IgD-negative memory B cell (primary cell): Measurements from ENCODE around the gene C11orf71. TPM values are rescaled to one million over a fixed set of nuclear protein-coding genes. Genes with fewer than 3 reads are reported as not detected.

Experiments
- H3K27ac Mint-ChIP-seq, 3 donors: one replicate each; pipeline ENCODE4 v1.8.0; 2020 to 2022; ENCODE audit warnings: mild to moderate bottlenecking in 3 of 3, mixed read lengths in 3 of 3, moderate library complexity in 1 of 3
- H3K27me3 Mint-ChIP-seq: one replicate; pipeline ENCODE4 v1.8.0; 2021; ENCODE audit warnings: mixed read lengths
- H3K36me3 Mint-ChIP-seq: one replicate; pipeline ENCODE4 v1.8.0; 2020; ENCODE audit warnings: mild to moderate bottlenecking, mixed read lengths
- H3K4me1 Mint-ChIP-seq, 3 donors: one replicate each; pipeline ENCODE4 v1.8.0; 2020 to 2022; ENCODE audit warnings: mixed read lengths in 3 of 3, mild to moderate bottlenecking in 1 of 3
- H3K4me3 Mint-ChIP-seq, 4 donors: one replicate each; pipeline ENCODE4 v1.8.0; 2020 to 2022; ENCODE audit warnings: mild to moderate bottlenecking in 4 of 4, mixed read lengths in 4 of 4, moderate library complexity in 3 of 4
- H3K9me3 Mint-ChIP-seq, 3 donors: one replicate each; pipeline ENCODE4 v1.8.0; 2020 to 2021; ENCODE audit warnings: mixed read lengths in 3 of 3, mild to moderate bottlenecking in 1 of 3
- polyA plus RNA-seq: library from polyadenylated mRNA; unstranded; fragments of 300-500 nt; fragmentation: Illumina TruSeq; gene quantifications from one replicate; pipeline ENCODE4 v1.2.3, GENCODE V29; 2021

C11orf71 gene
- polyA plus RNA-seq, result 9.0 TPM

GRCh38 chr11:114400216-114400914 is at the start of gene C11orf71, which contains the start of gene RBM7:
TSS of gene C11orf71 (minus strand) at chr11:114400511. CDS start at chr11:114400331, 180 bp downstream.
TSS of gene RBM7 (plus strand) at chr11:114400666. CDS start at chr11:114400672, 6 bp downstream.
- Mint-ChIP-seq H3K9me3 (no peaks in the 10 kb centered on the region), H3K36me3 (peaks cover 9% of the 10 kb centered on the region), H3K27ac (peak within 1 kb of the TSS; percentile 93 to 99 (median 99)), H3K4me1 (peaks cover 30 to 45% (median 39%) of the 10 kb centered on the region in 3 donors), H3K27me3 (no peaks in the 10 kb centered on the region), H3K4me3 (peak within 1 kb of the TSS; percentile 92 to 99 (median 97))

- H3K4me3 Mint-ChIP-seq, result no peak overlapping the region
- H3K36me3 Mint-ChIP-seq, result peaks cover 10% of the 10 kb centered on the region
- peaks cover 0 to 3% (median 0%) of the 10 kb centered on the region in 3 donors for H3K9me3 Mint-ChIP-seq
- H3K4me1 Mint-ChIP-seq, result peaks cover 0 to 3% (median 0%) of the 10 kb centered on the region in 3 donors
- no peaks in the 10 kb centered on the region for H3K27me3 Mint-ChIP-seq
- no peak overlapping the region for H3K27ac Mint-ChIP-seq
These were observed 49.5 kb upstream of the C11orf71 start for GRCh38 chr11:114449845-114450244.

- H3K4me3 Mint-ChIP-seq, result no peak overlapping the region
- no peaks in the 10 kb centered on the region for H3K27me3 Mint-ChIP-seq
- H3K4me1 Mint-ChIP-seq, result peaks cover 0 to 3% (median 0%) of the 10 kb centered on the region in 3 donors
- no peak overlapping the region for H3K27ac Mint-ChIP-seq
- H3K9me3 Mint-ChIP-seq, result peaks cover 0 to 3% (median 0%) of the 10 kb centered on the region in 3 donors
- peaks cover 10% of the 10 kb centered on the region for H3K36me3 Mint-ChIP-seq
These were observed 48.6 kb upstream of the C11orf71 start for GRCh38 chr11:114448749-114449482.

- Mint-ChIP-seq H3K27me3 (no peaks in the 10 kb centered on the region), H3K4me3 (no peak overlapping the region), H3K4me1 (peaks cover 0 to 5% (median 0%) of the 10 kb centered on the region in 3 donors), H3K36me3 (peaks cover 8% of the 10 kb centered on the region), H3K27ac (no peak overlapping the region), H3K9me3 (peaks cover 0 to 3% (median 0%) of the 10 kb centered on the region in 3 donors)
These were observed 47.6 kb upstream of the C11orf71 start for GRCh38 chr11:114447892-114448291.

GRCh38 chr11:114447444-114447843 is 47.1 kb upstream of the C11orf71 start:
- Mint-ChIP-seq H3K4me1 (peaks cover 0 to 5% (median 0%) of the 10 kb centered on the region in 3 donors), H3K27me3 (no peaks in the 10 kb centered on the region), H3K4me3 (no peak overlapping the region), H3K36me3 (peaks cover 8% of the 10 kb centered on the region), H3K27ac (no peak overlapping the region), H3K9me3 (peaks cover 0 to 3% (median 0%) of the 10 kb centered on the region in 3 donors)

GRCh38 chr11:114442536-114442935 is 42.2 kb upstream of the C11orf71 start:
- H3K4me1 Mint-ChIP-seq, result peaks cover 12 to 17% (median 12%) of the 10 kb centered on the region in 3 donors
- peaks cover 12% of the 10 kb centered on the region for H3K36me3 Mint-ChIP-seq
- H3K4me3 Mint-ChIP-seq, result no peak overlapping the region
- no peaks in the 10 kb centered on the region for H3K27me3 Mint-ChIP-seq
- peaks cover 0 to 3% (median 0%) of the 10 kb centered on the region in 3 donors for H3K9me3 Mint-ChIP-seq
- H3K27ac Mint-ChIP-seq, result no peak overlapping the region

- Mint-ChIP-seq H3K27ac (no peak overlapping the region), H3K4me1 (peaks cover 10 to 17% (median 12%) of the 10 kb centered on the region in 3 donors), H3K27me3 (no peaks in the 10 kb centered on the region)
These were observed 41.6 kb upstream of the C11orf71 start for GRCh38 chr11:114441921-114442320.

GRCh38 chr11:114440971-114441763 is 40.9 kb upstream of the C11orf71 start:
- Mint-ChIP-seq H3K4me1 (peaks cover 11 to 17% (median 12%) of the 10 kb centered on the region in 3 donors), H3K27me3 (no peaks in the 10 kb centered on the region), H3K36me3 (peaks cover 8% of the 10 kb centered on the region), H3K4me3 (peak overlapping the region in 3 of 4 donors; percentile 33 to 69 (median 65)), H3K27ac (no peak overlapping the region), H3K9me3 (no peaks in the 10 kb centered on the region)

More at GRCh38 chr11:114441921-114442320, 41.6 kb upstream of the C11orf71 start:
- peak overlapping the region in 1 of 4 donors; percentile 69 for H3K4me3 Mint-ChIP-seq
- H3K9me3 Mint-ChIP-seq, result peaks cover 0 to 3% (median 0%) of the 10 kb centered on the region in 3 donors
- peaks cover 8% of the 10 kb centered on the region for H3K36me3 Mint-ChIP-seq

GRCh38 chr11:114440121-114440860 is 40.0 kb upstream of the C11orf71 start:
- Mint-ChIP-seq H3K27me3 (no peaks in the 10 kb centered on the region), H3K27ac (peak overlapping the region; percentile 67 to 78 (median 68)), H3K9me3 (no peaks in the 10 kb centered on the region), H3K4me3 (peak overlapping the region; percentile 97 to 99 (median 98)), H3K36me3 (peaks cover 8% of the 10 kb centered on the region), H3K4me1 (peaks cover 12 to 17% (median 13%) of the 10 kb centered on the region in 3 donors)

GRCh38 chr11:114439229-114440120 is 39.2 kb upstream of the C11orf71 start, which contains the start of gene REXO2:
TSS of gene REXO2 (plus strand) at chr11:114439467. CDS start at chr11:114439529, 62 bp downstream.
- Mint-ChIP-seq H3K36me3 (peaks cover 8% of the 10 kb centered on the region), H3K4me3 (peak within 1 kb of the TSS; percentile 97 to 99 (median 98)), H3K27me3 (no peaks in the 10 kb centered on the region), H3K9me3 (no peaks in the 10 kb centered on the region), H3K4me1 (peaks cover 12 to 17% (median 13%) of the 10 kb centered on the region in 3 donors), H3K27ac (peak within 1 kb of the TSS; percentile 68 to 95 (median 78))

GRCh38 chr11:114438303-114438702 is 38.0 kb upstream of the C11orf71 start:
- H3K4me1 Mint-ChIP-seq, result peaks cover 11 to 17% (median 12%) of the 10 kb centered on the region in 3 donors
- H3K27me3 Mint-ChIP-seq, result no peaks in the 10 kb centered on the region
- H3K9me3 Mint-ChIP-seq, result no peaks in the 10 kb centered on the region
- H3K36me3 Mint-ChIP-seq, result peaks cover 8% of the 10 kb centered on the region
- peak overlapping the region in 3 of 4 donors; percentile 9 to 98 (median 17) for H3K4me3 Mint-ChIP-seq
- peak overlapping the region in 2 of 3 donors; percentile 68 to 78 for H3K27ac Mint-ChIP-seq

- Mint-ChIP-seq H3K27ac (no peak overlapping the region), H3K9me3 (no peaks in the 10 kb centered on the region), H3K4me1 (peaks cover 0 to 4% (median 0%) of the 10 kb centered on the region in 3 donors), H3K27me3 (no peaks in the 10 kb centered on the region), H3K36me3 (peaks cover 2% of the 10 kb centered on the region), H3K4me3 (no peak overlapping the region)
These were observed 33.1 kb upstream of the C11orf71 start for GRCh38 chr11:114433376-114433775.

- Mint-ChIP-seq H3K4me1 (peaks cover 0 to 4% (median 0%) of the 10 kb centered on the region in 3 donors), H3K27ac (no peak overlapping the region), H3K27me3 (no peaks in the 10 kb centered on the region), H3K36me3 (peaks cover 2% of the 10 kb centered on the region), H3K9me3 (no peaks in the 10 kb centered on the region), H3K4me3 (no peak overlapping the region)
These were observed 32.6 kb upstream of the C11orf71 start for GRCh38 chr11:114432893-114433292.
